ENCODE measurements around the gene IL27RA.
A peak's percentile ranks its signal among the peaks of the same experiment; 100 is the strongest.

IL27RA gene

DNA sequence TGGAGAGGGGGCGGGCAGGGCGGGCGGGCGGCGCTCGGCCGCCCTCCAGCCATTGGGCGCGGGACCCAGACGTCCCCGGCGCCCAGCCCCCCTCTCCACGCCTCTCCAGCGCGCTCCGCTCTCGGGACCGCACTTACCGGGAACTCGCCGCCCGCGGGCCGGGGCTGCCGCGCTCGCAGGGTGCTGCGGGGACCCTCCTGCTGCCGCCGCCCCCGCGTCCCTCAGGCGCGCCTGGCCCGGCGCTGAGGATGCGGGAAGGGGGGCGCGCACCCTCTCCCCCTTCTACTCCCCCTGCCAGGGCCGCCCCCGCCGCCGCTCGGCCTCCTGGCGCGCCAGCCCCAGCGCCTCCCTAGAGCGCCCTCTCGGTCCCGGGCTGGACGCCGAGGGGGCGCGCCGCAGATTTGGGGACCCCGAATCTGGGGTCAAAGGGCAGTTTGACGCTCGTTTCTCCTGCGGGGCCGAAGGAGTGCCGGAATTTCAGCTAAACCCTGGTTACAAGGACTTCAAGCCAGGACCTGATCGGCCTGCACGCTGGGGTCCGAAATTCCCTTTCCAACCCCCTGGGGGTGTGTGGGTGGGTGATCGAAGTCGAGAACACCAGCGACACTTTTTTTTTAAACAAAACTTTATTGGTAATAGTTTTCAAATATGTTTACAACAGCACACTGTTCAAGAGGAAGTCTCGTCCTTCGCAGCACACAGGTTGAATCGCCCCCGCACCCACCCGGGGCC lies 59.7 kb downstream of the IL27RA start (continued):
- TF ChIP-seq, protein P1, sequence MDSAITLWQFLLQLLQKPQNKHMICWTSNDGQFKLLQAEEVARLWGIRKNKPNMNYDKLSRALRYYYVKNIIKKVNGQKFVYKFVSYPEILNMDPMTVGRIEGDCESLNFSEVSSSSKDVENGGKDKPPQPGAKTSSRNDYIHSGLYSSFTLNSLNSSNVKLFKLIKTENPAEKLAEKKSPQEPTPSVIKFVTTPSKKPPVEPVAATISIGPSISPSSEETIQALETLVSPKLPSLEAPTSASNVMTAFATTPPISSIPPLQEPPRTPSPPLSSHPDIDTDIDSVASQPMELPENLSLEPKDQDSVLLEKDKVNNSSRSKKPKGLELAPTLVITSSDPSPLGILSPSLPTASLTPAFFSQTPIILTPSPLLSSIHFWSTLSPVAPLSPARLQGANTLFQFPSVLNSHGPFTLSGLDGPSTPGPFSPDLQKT (IDR thresholded peaks at IDR 0.05; ENCODE audit: borderline replicate concordance, low read depth, low read length): no peak
- no peak for TF ChIP-seq ZNF560 (tag by site-specific recombination; IDR thresholded peaks at IDR 0.05; ENCODE audit: borderline replicate concordance)
- TF ChIP-seq ZNF311 (tag by site-specific recombination; IDR thresholded peaks at IDR 0.05; ENCODE audit: borderline replicate concordance): no peak
- no peak for TF ChIP-seq ZNF548 (tag by site-specific recombination; IDR thresholded peaks at IDR 0.05)
- TF ChIP-seq ZNF510 (tag by site-specific recombination; IDR thresholded peaks at IDR 0.05; ENCODE audit: insufficient replicate concordance): no peak
- TF ChIP-seq ZNF596 (tag by site-specific recombination; IDR thresholded peaks at IDR 0.05): peak; percentile 41; the same call in 1 of the 2 replicates
- TF ChIP-seq ZNF366 (tag by site-specific recombination; conservative IDR thresholded peaks at IDR 0.05): no peak
- TF ChIP-seq ZNF302 (tag by site-specific recombination; IDR thresholded peaks at IDR 0.05; ENCODE audit: low read depth): no peak
- no peak for TF ChIP-seq ZNF776 (tag by site-specific recombination; IDR thresholded peaks at IDR 0.05; ENCODE audit: borderline replicate concordance)
- TF ChIP-seq, protein P2, sequence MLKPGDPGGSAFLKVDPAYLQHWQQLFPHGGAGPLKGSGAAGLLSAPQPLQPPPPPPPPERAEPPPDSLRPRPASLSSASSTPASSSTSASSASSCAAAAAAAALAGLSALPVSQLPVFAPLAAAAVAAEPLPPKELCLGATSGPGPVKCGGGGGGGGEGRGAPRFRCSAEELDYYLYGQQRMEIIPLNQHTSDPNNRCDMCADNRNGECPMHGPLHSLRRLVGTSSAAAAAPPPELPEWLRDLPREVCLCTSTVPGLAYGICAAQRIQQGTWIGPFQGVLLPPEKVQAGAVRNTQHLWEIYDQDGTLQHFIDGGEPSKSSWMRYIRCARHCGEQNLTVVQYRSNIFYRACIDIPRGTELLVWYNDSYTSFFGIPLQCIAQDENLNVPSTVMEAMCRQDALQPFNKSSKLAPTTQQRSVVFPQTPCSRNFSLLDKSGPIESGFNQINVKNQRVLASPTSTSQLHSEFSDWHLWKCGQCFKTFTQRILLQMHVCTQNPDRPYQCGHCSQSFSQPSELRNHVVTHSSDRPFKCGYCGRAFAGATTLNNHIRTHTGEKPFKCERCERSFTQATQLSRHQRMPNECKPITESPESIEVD (tag by site-specific recombination; IDR thresholded peaks at IDR 0.05): no peak
- TF ChIP-seq ZNF248 (tag by site-specific recombination; IDR thresholded peaks at IDR 0.05): no peak
- TF ChIP-seq MZF1 (tag by site-specific recombination; IDR thresholded peaks at IDR 0.05; ENCODE audit: borderline replicate concordance): no peak
- no peak for TF ChIP-seq ZNF174 (tag by site-specific recombination; IDR thresholded peaks at IDR 0.05)
- TF ChIP-seq ZBTB8A (tag by site-specific recombination; IDR thresholded peaks at IDR 0.05): peak; percentile 94
- no peak for TF ChIP-seq MEIS1 (CRISPR knock-in tag; IDR thresholded peaks at IDR 0.05; ENCODE audit: borderline replicate concordance)
- TF ChIP-seq ZNF658 (tag by site-specific recombination; IDR thresholded peaks at IDR 0.05): no peak
- peak; percentile 79 for TF ChIP-seq ZEB2 (tag by site-specific recombination; IDR thresholded peaks at IDR 0.05)
- TF ChIP-seq ZNF175 (tag by site-specific recombination; IDR thresholded peaks at IDR 0.05): no peak
- TF ChIP-seq HOXA7 (CRISPR knock-in tag; IDR thresholded peaks at IDR 0.05; ENCODE audit: borderline replicate concordance): no peak
- peak; percentile 29; the same call in 1 of the 2 replicates for TF ChIP-seq SP3 (tag by site-specific recombination; IDR thresholded peaks at IDR 0.05)
- TF ChIP-seq HOXC10 (CRISPR knock-in tag; IDR thresholded peaks at IDR 0.05): no peak
- TF ChIP-seq ZNF544 (tag by site-specific recombination; IDR thresholded peaks at IDR 0.05): no peak
- TF ChIP-seq REPIN1 (tag by site-specific recombination; IDR thresholded peaks at IDR 0.05; ENCODE audit: low read depth): no peak
- TF ChIP-seq ZNF785 (tag by site-specific recombination; IDR thresholded peaks at IDR 0.05): no peak
- peak; percentile 27; the same call in 1 of the 2 replicates for TF ChIP-seq ZNF394 (tag by site-specific recombination; IDR thresholded peaks at IDR 0.05; ENCODE audit: borderline replicate concordance)
- TF ChIP-seq ZNF140 (tag by site-specific recombination; IDR thresholded peaks at IDR 0.05): no peak
- no peak for TF ChIP-seq ZSCAN23 (tag by site-specific recombination; IDR thresholded peaks at IDR 0.05)
- no peak; the same call in 1 of the 2 replicates for TF ChIP-seq ZBTB17 (tag by site-specific recombination; IDR thresholded peaks at IDR 0.05)
- no peak for TF ChIP-seq SCRT1 (tag by site-specific recombination; IDR thresholded peaks at IDR 0.05; ENCODE audit: borderline replicate concordance)
- TF ChIP-seq, protein P3, sequence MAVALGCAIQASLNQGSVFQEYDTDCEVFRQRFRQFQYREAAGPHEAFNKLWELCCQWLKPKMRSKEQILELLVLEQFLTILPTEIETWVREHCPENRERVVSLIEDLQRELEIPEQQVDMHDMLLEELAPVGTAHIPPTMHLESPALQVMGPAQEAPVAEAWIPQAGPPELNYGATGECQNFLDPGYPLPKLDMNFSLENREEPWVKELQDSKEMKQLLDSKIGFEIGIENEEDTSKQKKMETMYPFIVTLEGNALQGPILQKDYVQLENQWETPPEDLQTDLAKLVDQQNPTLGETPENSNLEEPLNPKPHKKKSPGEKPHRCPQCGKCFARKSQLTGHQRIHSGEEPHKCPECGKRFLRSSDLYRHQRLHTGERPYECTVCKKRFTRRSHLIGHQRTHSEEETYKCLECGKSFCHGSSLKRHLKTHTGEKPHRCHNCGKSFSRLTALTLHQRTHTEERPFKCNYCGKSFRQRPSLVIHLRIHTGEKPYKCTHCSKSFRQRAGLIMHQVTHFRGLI (tag by site-specific recombination; IDR thresholded peaks at IDR 0.05): no peak
- no peak for TF ChIP-seq TRIM28 (IDR thresholded peaks at IDR 0.05; ENCODE audit: borderline replicate concordance, low read length)
- no peak for TF ChIP-seq ZNF433 (tag by site-specific recombination; IDR thresholded peaks at IDR 0.05; ENCODE audit: low read depth)
- no peak for TF ChIP-seq ZNF221 (tag by site-specific recombination; IDR thresholded peaks at IDR 0.05; ENCODE audit: borderline replicate concordance)
- no peak for TF ChIP-seq YY1 (tag by site-specific recombination; IDR thresholded peaks at IDR 0.05)
- TF ChIP-seq, protein P4, sequence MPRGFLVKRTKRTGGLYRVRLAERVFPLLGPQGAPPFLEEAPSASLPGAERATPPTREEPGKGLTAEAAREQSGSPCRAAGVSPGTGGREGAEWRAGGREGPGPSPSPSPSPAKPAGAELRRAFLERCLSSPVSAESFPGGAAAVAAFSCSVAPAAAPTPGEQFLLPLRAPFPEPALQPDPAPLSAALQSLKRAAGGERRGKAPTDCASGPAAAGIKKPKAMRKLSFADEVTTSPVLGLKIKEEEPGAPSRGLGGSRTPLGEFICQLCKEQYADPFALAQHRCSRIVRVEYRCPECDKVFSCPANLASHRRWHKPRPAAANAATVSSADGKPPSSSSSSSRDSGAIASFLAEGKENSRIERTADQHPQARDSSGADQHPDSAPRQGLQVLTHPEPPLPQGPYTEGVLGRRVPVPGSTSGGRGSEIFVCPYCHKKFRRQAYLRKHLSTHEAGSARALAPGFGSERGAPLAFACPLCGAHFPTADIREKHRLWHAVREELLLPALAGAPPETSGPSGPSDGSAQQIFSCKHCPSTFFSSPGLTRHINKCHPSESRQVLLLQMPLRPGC (tag by site-specific recombination; IDR thresholded peaks at IDR 0.05): no peak
- 0 out of 2 replicates have a peak, but pooled peaks have one; percentile 28 for TF ChIP-seq ZNF600 (tag by site-specific recombination; IDR thresholded peaks at IDR 0.05)
- TF ChIP-seq ZNF624 (tag by site-specific recombination; IDR thresholded peaks at IDR 0.05): no peak

Measured in HEK293 (cell line).